Stimulated activated memory B cell treated with anti-CD40 and anti-IgM and Interleukin-4, amounts not matched to agents 10 μg/mL and 1 μg/mL and 100 μg/mL, for 72 hours (primary cell): ENCODE measurements around the gene DCDC2C.
"Not testable (repeated sequence)": the region's sequence is repeated elsewhere in the genome, so short reads cannot be mapped to it uniquely, and the experiment has no call there.

Experiments
- ATAC-seq: fragments of 150-1000 bp; cut with Tn5 transposase; 2 replicates; pipeline ENCODE4 v1.10.0; 2021
- H3K27ac Mint-ChIP-seq: one replicate; pipeline ENCODE4 v1.8.0; 2022; ENCODE audit warnings: mild to moderate bottlenecking, mixed read lengths
- H3K27me3 Mint-ChIP-seq: one replicate; pipeline ENCODE4 v1.8.0; 2022; ENCODE audit warnings: mixed read lengths
- H3K36me3 Mint-ChIP-seq: one replicate; pipeline ENCODE4 v1.8.0; 2022; ENCODE audit warnings: mixed read lengths
- H3K4me1 Mint-ChIP-seq: one replicate; pipeline ENCODE4 v1.8.0; 2022; ENCODE audit warnings: mixed read lengths
- H3K4me3 Mint-ChIP-seq: one replicate; pipeline ENCODE4 v1.8.0; 2022; ENCODE audit warnings: mild to moderate bottlenecking, moderate library complexity, mixed read lengths
- H3K9me3 Mint-ChIP-seq: one replicate; pipeline ENCODE4 v1.8.0; 2022; ENCODE audit warnings: mixed read lengths

DCDC2C gene, protein sequence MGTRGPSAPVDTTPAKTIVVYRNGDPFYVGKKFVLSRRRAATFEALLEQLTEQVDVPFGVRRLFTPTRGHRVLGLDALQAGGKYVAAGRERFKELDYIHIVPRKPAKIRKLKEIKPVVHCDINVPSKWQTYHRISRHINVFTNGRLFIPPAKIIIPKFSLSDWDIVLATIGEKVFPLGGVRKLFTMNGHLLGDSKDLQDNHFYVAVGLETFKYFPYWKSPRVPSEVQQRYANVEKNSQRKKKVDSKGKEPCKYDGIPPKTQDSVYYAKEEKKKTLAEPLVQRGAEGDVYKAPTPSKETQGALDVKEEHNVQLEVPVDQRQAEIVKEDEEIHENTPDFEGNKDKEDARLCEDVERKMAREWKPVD

DNA sequence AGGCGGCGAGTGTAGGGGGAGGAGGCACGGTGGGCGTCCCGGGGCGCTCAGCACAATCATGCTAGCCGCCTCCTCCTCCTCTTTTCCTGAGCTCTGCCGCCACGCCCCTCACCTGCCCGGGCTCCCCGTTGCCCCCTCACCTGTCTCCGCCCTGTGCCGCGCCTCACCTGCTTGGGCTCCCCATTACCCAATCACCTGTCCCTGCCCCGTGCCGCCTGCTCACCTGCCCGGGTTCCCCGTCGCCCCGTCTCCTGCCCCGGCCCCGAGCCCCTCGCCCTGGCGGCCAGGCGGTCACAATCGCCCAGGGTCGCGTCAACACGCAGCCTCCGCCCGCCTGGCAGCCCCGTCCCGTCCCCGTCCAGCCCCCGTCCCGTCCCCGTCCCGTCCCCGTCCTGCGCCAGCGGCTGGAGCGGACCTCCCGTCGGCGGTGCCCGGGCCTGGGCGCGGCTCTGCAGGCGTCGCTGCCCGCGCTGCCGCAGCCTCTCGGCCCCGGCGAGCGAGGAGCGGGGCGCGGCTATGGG is at the start of gene DCDC2C:
DCDC2C (plus strand) TSS at position 340 of the 521 bp plus-strand sequence; CDS start at position 517, 177 bp downstream.
- Mint-ChIP-seq H3K27ac (no peak within 1 kb of the TSS), H3K4me3 (no peak within 1 kb of the TSS), H3K4me1 (no peaks in the 10 kb centered on the region), H3K27me3 (peaks cover 45% of the 10 kb centered on the region), H3K36me3 (no peaks in the 10 kb centered on the region), H3K9me3 (no peaks in the 10 kb centered on the region)
- peak; percentile 51 for ATAC-seq

DNA sequence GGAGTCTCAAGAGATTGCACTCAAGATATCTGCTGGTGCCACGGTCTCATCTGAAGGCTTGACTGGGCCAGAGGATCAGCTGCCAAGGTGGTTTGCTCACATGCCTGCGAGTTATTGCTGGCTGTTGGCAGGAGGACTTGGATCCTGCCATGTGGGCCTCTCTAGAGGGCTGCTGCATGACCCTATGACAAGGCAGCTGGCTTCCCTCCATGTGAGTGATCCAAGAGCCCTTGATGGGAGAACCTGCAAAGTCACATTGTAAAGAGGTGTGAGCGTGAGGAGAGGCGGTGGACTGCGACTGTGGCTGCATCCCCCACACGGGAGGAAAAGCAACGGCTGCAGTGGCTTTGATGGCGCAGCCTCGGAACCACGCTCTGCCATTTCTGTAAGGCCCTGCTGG is 49.4 kb upstream of the DCDC2C start:
- Mint-ChIP-seq H3K4me1 (peaks cover 25% of the 10 kb centered on the region), H3K36me3 (no peaks in the 10 kb centered on the region), H3K9me3 (no peaks in the 10 kb centered on the region), H3K27me3 (peaks cover 9% of the 10 kb centered on the region), H3K27ac (no peak overlapping the region), H3K4me3 (no peak overlapping the region)
- no peak for ATAC-seq

DNA sequence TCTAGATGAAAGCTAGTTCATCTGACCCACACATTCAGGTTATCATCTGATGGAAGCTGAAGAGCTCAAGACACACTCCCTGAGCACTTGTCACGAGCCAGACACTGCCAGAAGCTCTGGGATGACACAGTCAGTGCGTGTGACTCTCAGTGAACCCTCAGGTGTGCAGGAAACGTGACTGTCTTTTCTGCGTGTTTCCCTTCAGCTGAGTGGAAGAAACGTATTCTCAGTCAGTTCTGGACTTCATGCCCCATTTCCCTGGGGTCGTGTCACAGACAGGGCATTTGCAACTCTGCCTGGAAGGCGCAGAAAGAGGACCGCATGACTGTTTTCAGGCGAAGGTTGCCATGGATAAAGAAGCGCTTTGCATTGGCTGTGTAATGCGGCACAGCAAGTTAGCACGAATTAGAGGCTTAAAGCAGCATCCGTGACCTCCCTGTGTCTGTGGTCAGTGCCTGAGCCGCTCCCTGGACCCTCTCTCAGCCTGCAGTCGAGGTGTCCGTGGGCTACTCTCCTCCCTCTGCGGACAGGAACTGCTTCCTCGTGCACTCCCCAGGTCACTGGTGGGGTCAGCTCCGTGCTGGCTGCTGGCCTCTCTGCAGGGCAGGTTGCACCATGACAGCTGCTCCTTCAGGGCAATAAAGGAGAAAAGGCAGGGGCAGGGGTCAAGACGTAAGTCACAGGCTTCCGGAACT is 48.7 kb upstream of the DCDC2C start:
- Mint-ChIP-seq H3K4me3 (no peak overlapping the region), H3K27ac (no peak overlapping the region), H3K4me1 (peaks cover 30% of the 10 kb centered on the region), H3K9me3 (no peaks in the 10 kb centered on the region), H3K36me3 (no peaks in the 10 kb centered on the region), H3K27me3 (peaks cover 9% of the 10 kb centered on the region)
- ATAC-seq: no peak

DNA sequence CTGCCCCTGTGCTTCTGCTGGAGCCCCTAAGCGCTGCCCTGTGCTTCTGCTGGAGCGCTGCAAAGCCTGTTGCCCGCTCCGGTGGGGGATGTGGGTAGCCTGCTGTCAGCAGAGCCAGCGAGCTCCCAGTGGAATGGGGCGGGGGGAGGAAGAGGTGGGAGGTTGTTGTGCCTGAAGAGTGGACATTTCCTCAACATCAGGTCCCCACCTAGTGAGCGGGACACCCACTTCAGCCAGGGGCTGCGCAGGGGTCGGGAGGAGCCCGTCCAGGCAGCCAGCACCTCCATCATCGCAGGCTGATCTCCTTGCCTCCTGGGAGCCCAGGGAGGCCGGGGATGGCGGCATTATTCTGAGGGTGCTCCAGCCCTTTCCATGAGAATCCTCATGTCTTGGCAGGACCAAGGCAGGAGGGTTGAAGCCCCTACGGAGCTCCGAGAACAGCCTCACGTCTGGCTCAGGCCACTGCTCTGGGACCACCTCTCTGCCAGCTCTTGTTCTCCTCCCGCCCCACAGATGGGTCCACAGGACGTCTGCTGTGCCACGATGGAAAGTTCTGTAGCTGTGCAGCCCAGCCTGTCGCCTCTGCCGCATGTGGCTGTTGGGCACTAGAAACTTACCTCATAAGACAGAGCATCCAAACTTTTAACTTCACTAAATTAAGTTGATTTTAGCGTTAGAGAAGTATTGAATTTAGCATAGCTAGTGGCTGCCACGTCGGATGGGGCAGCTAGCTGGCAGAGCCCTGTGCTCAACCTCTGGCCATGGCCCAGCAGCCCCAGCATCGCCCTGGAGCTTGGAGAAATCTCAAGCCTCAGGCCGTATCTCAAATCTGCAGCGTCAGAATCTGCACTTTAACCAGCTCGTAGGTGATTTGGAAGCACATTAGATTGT is 47.3 kb upstream of the DCDC2C start:
- no peak for ATAC-seq
- H3K4me1 Mint-ChIP-seq: peaks cover 39% of the 10 kb centered on the region
- H3K4me3 Mint-ChIP-seq: no peak overlapping the region
- H3K36me3 Mint-ChIP-seq: no peaks in the 10 kb centered on the region
- H3K27me3 Mint-ChIP-seq: peaks cover 9% of the 10 kb centered on the region
- H3K9me3 Mint-ChIP-seq: peaks cover 3% of the 10 kb centered on the region
- H3K27ac Mint-ChIP-seq: peak overlapping the region; percentile 46

DNA sequence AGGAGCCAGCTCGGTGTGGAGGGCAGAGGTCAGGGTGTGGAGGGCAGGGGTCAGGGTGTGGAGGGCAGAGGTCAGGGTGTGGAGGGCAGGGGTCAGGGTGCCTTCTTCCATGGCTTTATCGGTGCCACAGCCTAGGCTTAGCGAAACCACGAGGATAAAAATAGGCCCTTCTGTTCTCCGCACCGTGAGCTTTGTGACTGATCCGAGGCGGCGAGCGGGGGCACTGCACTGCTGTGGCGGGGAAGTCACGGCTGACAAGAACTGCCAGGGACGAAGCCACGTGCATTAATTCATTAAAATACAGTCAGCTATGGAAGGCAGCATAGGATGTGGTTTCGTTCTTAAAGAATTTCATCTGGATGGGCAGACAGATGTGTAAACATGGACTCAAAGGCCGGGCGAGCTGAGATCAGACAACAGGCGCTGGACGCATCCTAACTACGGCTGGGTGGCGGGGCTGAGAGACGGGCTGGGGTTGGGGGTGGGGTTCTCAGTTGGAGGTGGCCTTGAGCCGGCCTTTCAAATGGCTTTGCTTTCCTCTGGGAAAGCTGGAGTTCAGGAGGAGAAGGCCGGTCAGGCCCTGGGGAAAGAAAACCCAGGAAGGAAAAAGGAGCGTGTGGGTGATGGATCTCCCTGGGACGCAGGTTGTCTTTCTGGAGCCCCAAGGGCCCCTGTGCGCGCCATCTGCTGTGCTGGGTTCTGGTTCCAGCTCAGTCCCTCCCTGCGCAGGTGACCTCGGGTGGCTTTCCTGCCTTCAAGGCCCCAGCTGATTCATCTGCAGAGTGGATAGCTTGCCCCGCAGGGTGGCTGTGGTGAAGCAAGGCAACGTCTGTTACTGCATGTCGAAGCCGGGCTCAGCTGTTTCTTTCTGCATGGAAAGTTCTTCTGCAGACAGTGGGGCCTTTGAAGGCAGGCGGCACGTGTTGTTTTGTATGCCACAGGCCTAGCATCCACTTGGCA is 46.3 kb upstream of the DCDC2C start:
- Mint-ChIP-seq H3K27me3 (peaks cover 9% of the 10 kb centered on the region), H3K27ac (peak overlapping the region; percentile 46), H3K36me3 (no peaks in the 10 kb centered on the region), H3K4me1 (peaks cover 39% of the 10 kb centered on the region), H3K4me3 (peak overlapping the region; percentile 24), H3K9me3 (peaks cover 3% of the 10 kb centered on the region)
- ATAC-seq: peak; percentile 42

DNA sequence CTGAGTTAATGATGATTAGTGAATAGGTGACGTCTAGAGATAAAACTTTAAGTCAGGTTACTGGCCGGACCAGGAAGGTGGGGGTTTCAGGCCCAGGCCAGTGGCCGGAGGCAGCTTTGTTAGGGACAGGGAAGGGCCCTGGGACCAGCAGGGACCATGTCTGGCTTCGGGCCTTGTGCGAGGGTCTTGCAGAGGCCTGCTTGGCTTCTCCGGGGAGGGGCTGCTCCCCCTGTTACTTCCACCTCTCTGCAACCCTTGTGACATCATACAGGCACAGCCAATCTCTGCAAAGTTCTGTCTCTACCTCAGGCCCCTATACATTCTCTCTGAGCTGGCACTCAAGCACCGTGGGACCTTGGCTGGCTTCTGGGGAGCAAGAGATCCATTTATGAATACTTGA is 45.5 kb upstream of the DCDC2C start, which contains the start of gene ALLC:
ALLC (plus strand) TSS at position 320 of the 400 bp plus-strand sequence. CDS start 12,958 bp downstream, outside the sequence.
- peaks cover 3% of the 10 kb centered on the region for H3K9me3 Mint-ChIP-seq
- no peak within 1 kb of the TSS for H3K4me3 Mint-ChIP-seq
- peaks cover 37% of the 10 kb centered on the region for H3K4me1 Mint-ChIP-seq
- no peak for ATAC-seq
- H3K36me3 Mint-ChIP-seq: no peaks in the 10 kb centered on the region
- peaks cover 9% of the 10 kb centered on the region for H3K27me3 Mint-ChIP-seq
- H3K27ac Mint-ChIP-seq: peak within 1 kb of the TSS; percentile 46

DNA sequence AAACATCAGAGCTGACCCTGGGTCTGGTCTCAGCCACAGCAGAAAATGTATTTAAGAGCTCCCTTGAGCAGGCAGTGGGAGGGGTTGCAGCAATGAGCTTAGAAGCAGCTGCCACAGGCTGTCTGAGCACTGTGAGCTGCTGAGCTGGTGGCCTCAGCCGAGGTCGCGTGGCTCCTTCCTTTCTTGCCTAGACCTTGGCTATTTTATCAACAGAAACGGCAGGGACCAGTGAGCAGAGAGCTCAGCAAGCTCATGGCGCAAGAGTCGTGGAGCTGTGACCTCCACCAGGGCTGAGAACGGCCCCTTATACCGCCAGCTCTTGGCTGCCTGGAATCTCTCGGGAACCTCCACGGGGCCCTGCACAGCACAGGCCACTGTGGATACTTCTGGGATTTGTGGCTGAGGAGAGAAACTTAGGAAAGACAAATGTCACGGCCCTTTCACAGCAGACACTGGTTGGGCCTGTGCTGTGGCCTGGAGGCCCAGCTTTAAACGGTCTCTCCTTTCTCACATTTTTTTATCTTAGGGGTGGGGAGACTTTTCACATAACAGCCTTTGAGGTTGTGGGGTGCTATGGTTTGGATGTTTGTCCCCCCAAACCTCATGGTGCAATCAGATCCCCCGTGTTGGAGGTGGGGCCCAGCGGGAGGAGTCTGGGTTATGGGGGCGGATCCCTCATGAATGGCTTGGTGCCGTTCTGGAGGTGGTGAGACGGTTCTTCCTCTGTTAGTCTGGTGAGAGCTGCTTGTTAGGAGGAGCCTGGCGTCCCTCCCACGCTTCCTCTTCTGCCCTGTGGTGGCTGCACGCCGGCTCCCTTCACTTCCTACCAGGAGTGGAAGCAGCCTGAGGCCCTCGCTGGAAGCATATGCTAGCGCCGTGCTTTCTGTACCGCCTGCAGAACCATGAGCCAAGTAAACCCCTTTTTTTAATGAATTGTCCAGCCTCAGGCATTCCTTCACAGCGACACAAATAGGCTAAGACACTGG is 43.6 kb upstream of the DCDC2C start:
- Mint-ChIP-seq H3K27ac (peak overlapping the region; percentile 34), H3K27me3 (peaks cover 9% of the 10 kb centered on the region), H3K36me3 (no peaks in the 10 kb centered on the region), H3K4me1 (peaks cover 37% of the 10 kb centered on the region), H3K9me3 (peaks cover 3% of the 10 kb centered on the region), H3K4me3 (no peak overlapping the region)
- ATAC-seq: peak; percentile 35

DNA sequence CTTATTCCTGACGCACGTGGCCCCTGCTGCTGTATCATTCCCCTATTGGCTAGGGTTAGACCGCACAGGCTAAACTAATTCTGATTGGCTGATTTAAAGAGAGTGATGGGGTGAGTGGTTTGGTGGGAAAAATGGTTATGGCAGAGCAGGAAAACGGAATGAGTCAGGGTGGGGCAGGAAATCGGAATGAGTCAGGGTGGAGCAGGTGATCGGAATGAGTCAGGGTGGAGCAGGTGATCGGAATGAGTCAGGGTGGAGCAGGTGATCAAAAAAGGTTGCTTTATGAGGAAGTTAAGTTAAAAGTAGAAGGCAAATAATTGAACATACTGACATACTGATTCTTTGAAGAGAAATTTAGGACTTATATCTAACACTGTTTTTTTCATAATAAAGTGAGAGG is 42.7 kb upstream of the DCDC2C start:
- ATAC-seq, H3K36me3 Mint-ChIP-seq, H3K9me3 Mint-ChIP-seq, H3K4me3 Mint-ChIP-seq, H3K27me3 Mint-ChIP-seq: not testable (repeated sequence)
- peaks cover 37% of the 10 kb centered on the region for H3K4me1 Mint-ChIP-seq
- H3K27ac Mint-ChIP-seq: peak overlapping the region; percentile 34

DNA sequence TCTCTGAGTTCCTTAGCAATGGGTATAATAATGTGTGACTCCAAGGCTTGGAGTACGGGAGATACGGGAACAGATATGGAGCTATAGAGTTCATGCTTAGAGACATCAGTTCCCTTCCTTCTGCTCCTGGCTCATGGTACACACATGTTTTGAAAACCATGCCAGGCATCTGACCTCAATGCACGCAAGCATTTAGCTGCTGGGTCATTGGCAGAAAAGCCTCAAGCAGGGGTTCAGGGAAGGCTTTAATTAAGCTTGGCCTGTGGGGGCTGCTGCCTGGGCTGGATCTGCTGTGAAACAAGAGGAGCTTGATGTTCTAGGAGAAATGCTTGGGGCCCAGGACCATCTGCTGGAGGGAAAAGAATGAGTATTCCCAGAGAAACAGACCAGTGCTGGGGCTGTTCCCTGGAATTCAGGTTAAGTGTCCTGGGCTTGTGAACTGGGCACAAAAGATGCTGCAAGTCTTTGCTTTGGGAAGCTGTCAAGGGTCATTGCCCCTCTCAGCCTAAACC is 42.2 kb upstream of the DCDC2C start:
- Mint-ChIP-seq H3K27me3 (peaks cover 7% of the 10 kb centered on the region), H3K4me1 (peaks cover 37% of the 10 kb centered on the region), H3K36me3 (no peaks in the 10 kb centered on the region), H3K27ac (peak overlapping the region; percentile 34), H3K4me3 (no peak overlapping the region), H3K9me3 (peaks cover 3% of the 10 kb centered on the region)
- ATAC-seq: no peak

DNA sequence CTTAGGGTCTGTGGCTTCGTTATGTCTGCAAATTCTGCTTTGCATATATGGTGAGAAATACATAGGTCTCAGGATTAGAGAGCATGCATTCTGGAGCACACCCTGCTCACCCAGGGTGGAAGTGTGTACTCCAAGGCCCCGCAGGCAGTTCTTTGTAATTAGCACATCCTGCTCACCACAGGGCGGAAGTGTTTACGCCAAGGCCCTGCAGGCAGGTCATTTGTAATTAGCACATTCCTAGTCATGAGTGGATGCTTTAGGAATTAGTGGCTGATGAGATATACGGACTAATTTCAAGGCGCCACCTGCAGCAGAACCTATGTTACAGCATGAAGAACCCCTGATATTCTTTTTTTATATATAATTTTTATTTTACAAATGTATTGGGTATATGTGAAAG is 41.1 kb upstream of the DCDC2C start:
- Mint-ChIP-seq H3K4me1 (peaks cover 30% of the 10 kb centered on the region), H3K36me3 (no peaks in the 10 kb centered on the region), H3K9me3 (peaks cover 3% of the 10 kb centered on the region), H3K27ac (peak overlapping the region; percentile 34), H3K27me3 (no peaks in the 10 kb centered on the region), H3K4me3 (no peak overlapping the region)
- peak; percentile 70 for ATAC-seq

DNA sequence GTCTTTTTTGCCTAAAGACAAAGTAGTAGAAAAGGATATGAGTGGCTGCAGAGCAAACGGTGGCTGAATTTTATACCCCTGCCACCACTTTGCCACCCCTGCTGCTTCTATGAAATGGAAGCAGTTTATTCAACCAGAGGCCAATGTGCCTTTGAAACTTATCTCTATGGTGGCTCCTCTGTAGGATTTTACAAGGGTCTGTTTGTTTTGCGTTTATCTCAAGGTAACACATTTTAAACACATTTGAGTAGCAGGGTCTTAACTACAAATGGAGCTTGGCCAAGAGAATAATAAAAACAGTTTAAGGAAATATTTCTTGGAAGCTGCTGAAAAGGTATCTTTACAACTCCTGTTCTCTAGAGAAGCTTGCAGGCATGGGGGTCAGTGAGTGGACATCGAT is 39.3 kb upstream of the DCDC2C start:
- Mint-ChIP-seq H3K4me3 (no peak overlapping the region), H3K27me3 (peaks cover 9% of the 10 kb centered on the region), H3K27ac (no peak overlapping the region), H3K4me1 (peaks cover 30% of the 10 kb centered on the region), H3K9me3 (peaks cover 3% of the 10 kb centered on the region), H3K36me3 (no peaks in the 10 kb centered on the region)
- ATAC-seq: no peak

DNA sequence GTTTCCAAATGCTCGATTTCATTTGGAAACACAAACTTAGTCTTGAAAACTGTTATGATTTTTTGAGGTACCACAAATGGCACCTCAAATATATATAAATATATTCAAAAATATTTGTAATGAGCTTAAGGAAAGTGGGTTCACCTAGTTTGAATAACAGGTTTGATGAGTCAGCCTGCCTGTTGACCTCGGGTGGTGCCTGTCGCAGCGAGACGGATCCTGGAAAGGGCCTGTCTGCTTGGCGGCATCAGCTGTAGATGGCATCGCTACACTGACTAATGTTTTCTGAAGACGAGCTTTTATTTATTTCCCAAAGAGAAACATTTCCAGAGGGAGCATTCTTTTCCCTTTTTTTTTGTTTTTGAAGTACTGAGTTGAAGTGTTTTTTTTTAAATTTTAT is 38.5 kb upstream of the DCDC2C start:
- no peak for ATAC-seq
- Mint-ChIP-seq H3K27me3 (peaks cover 17% of the 10 kb centered on the region), H3K36me3 (no peaks in the 10 kb centered on the region), H3K4me3 (no peak overlapping the region), H3K27ac (no peak overlapping the region), H3K4me1 (peaks cover 23% of the 10 kb centered on the region), H3K9me3 (peaks cover 3% of the 10 kb centered on the region)
